Left cardiac atrium (tissue), 4 donors: ENCODE results near the gene KRTAP5-4. TPM values are rescaled to one million over a fixed set of nuclear protein-coding genes. Genes with fewer than 3 reads are reported as not detected.
"Not testable (repeated sequence)": the region's sequence is repeated elsewhere in the genome, so short reads cannot be mapped to it uniquely, and the experiment has no call there.

Source experiments
- ATAC-seq, 2 donors: fragments of 200-7000 bp; cut with Tn5 transposase; one replicate each; pipeline ENCODE4 v1.9.1; 2020; ENCODE audit warnings: mild to moderate bottlenecking in 2 of 2, moderate library complexity in 2 of 2
- DNase-seq: peaks from one replicate; pipeline ENCODE4 v3.0.0-alpha.2; 2020
- intact Hi-C, 2 donors: fragments of 100-400 bp; cut with DNase I; formaldehyde crosslinking; loops; one replicate each; pipeline versions ENCODE4 v1.14.1 to v1.15.1; 2022 to 2023
- total RNA-seq, 2 donors: library from RNA; stranded (reverse); fragmentation: NEBNext Ultra II Directional; extraction: Animal tissue kit (Norgen Biotek cat#: 25700); gene quantifications; one replicate each; pipeline ENCODE4 v1.2.1, GENCODE V29; 2021
- donor health status: DM: no; HTN: yes; CAD: no.
- donor health status: DM: no; HTN: yes; CAD: no; lungs with severe emphysema.
- donor health status: DM: yes; HTN: yes; CAD: no.
- donor health status: Dilated cardiomyopathy.

KRTAP5-4 gene
- total RNA-seq, 2 donors from 2014 or later = not detected

- ATAC-seq (no peak), DNase-seq (no peak)
- intact Hi-C loops = no loop called here
These were observed 1.8 kb upstream of the KRTAP5-4 start for GRCh38 chr11:1623716-1624115.

GRCh38 chr11:1619449-1619848 is 2.5 kb downstream of the KRTAP5-4 start:
- no peak for ATAC-seq
- intact Hi-C loops = no loop called here
- DNase-seq = no peak

GRCh38 chr11:1618231-1618630 is 3.7 kb downstream of the KRTAP5-4 start:
- intact Hi-C loops = no loop called here
- DNase-seq (no peak), ATAC-seq (no peak)

- DNase-seq (no peak), ATAC-seq (no peak)
- intact Hi-C loops = no loop called here
These were observed 13.6 kb downstream of the KRTAP5-4 start, which contains the start of gene KRTAP5-3 for GRCh38 chr11:1608363-1608762. TSS of gene KRTAP5-3 (minus strand) at chr11:1608463. CDS start at chr11:1608385, 78 bp downstream.

GRCh38 chr11:1607901-1608300 is 14.0 kb downstream of the KRTAP5-4 start:
- ATAC-seq, intact Hi-C loops, DNase-seq: not testable (repeated sequence)

- intact Hi-C loops, DNase-seq: not testable (repeated sequence)
- ATAC-seq = peak in 1 of 2 donors; percentile 30
These were observed 14.6 kb downstream of the KRTAP5-4 start for GRCh38 chr11:1607156-1607845.

- intact Hi-C loops, ATAC-seq, DNase-seq: not testable (repeated sequence)
These were observed 16.0 kb downstream of the KRTAP5-4 start for GRCh38 chr11:1605923-1606322.

GRCh38 chr11:1604711-1605110 is 17.2 kb downstream of the KRTAP5-4 start:
- DNase-seq = no peak
- intact Hi-C loops = no loop called here
- no peak for ATAC-seq

- intact Hi-C loops = no loop called here
- ATAC-seq = no peak
- DNase-seq = no peak
These were observed 17.8 kb downstream of the KRTAP5-4 start for GRCh38 chr11:1604181-1604580.

- intact Hi-C loops = no loop called here
- DNase-seq (no peak), ATAC-seq (no peak)
These were observed 18.3 kb downstream of the KRTAP5-4 start for GRCh38 chr11:1603629-1604028.

- intact Hi-C loops, DNase-seq, ATAC-seq: not testable (repeated sequence)
These were observed 20.3 kb downstream of the KRTAP5-4 start for GRCh38 chr11:1601663-1602062.

- no peak for DNase-seq
- ATAC-seq = no peak
- intact Hi-C loops = no loop called here
These were observed 21.3 kb downstream of the KRTAP5-4 start for GRCh38 chr11:1600626-1601025.

GRCh38 chr11:1598816-1599215 is 23.1 kb downstream of the KRTAP5-4 start:
- ATAC-seq (no peak), DNase-seq (no peak)
- intact Hi-C loops = no loop called here

GRCh38 chr11:1598406-1598805 is 23.5 kb downstream of the KRTAP5-4 start:
- intact Hi-C loops, ATAC-seq, DNase-seq: not testable (repeated sequence)

- intact Hi-C loops = no loop called here
- DNase-seq (no peak), ATAC-seq (no peak)
These were observed 24.0 kb downstream of the KRTAP5-4 start, which contains the start of gene KRTAP5-2 for GRCh38 chr11:1597994-1598380. TSS of gene KRTAP5-2 (minus strand) at chr11:1598294. CDS start at chr11:1598250, 44 bp downstream.

GRCh38 chr11:1597331-1597993 is 24.5 kb downstream of the KRTAP5-4 start:
- ATAC-seq = no peak
- no peak for DNase-seq
- intact Hi-C loops = no loop called here

GRCh38 chr11:1596576-1597121 is 25.3 kb downstream of the KRTAP5-4 start:
- peak in 1 of 2 donors; percentile 15 for ATAC-seq
- intact Hi-C loops, DNase-seq: not testable (repeated sequence)

GRCh38 chr11:1595994-1596575 is 25.9 kb downstream of the KRTAP5-4 start:
- ATAC-seq = peak in 1 of 2 donors; percentile 23
- DNase-seq, intact Hi-C loops: not testable (repeated sequence)

- no peak for DNase-seq
- intact Hi-C loops = no loop called here
- ATAC-seq = no peak
These were observed 29.3 kb downstream of the KRTAP5-4 start for GRCh38 chr11:1592628-1593027.

GRCh38 chr11:1589996-1590395 is 31.9 kb downstream of the KRTAP5-4 start:
- intact Hi-C loops = no loop called here
- DNase-seq (no peak), ATAC-seq (no peak)
